ENCODE measurements around the gene PTBP3.

PTBP3 gene

DNA sequence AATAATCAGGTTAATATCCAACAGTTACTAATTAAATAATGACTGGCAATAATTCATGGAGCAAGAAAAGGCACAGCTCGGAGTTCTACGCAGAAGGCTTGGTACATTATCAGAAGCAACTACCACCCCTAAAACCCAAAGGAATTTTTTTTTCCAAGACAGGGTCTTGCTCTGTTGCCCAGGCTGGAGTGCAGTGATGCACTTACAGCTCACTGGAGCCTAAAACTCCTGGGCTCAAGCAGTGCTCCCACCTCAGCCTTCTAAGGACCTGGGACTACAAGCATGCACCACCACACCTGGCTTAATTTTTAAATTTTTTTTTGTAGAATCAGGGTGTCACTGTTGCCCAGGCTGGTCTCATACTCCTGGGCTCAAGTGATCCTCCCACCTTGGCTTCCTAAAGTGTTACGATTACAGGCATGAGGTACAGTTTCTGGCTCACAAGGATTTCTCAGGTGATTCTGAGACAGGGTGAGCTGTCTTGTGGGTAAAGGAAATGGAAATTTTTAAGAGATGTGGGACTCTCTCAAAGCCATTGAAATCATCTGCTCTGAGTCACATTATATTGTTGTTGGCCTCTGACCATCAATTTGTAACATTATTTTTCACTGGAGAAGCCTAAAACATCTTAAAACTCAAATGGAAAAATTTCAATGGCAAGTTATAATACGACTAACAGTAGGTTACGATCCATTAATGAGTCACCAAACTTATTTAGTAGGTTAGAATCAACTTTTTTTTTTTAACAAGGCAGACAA, 26.8 kb upstream of the PTBP3 start:
- DNase-seq, result no peak

DNA sequence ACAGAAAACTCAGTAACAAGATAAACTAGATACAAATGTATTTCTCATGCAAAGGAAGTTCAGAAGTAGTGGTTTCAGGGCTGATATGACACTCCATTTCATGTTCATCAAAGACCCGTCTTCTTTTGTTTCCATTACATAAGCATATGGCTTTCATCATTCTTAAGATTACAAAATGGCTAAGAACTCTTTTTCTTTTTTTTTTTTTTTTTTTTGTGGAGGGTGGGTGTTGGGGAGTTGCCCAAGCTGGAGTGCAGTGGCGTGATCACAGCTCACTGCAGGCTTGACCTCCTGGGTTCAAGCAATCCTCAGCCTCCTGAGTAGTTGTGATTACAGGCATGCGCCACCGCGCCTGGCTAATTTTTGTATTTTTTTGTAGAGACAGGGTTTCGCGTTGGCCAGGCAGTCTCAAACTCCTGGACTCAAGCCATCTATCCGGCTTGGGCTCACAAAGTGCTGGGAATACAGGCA, 22.0 kb upstream of the PTBP3 start:
- DNase-seq, result no peak

DNA sequence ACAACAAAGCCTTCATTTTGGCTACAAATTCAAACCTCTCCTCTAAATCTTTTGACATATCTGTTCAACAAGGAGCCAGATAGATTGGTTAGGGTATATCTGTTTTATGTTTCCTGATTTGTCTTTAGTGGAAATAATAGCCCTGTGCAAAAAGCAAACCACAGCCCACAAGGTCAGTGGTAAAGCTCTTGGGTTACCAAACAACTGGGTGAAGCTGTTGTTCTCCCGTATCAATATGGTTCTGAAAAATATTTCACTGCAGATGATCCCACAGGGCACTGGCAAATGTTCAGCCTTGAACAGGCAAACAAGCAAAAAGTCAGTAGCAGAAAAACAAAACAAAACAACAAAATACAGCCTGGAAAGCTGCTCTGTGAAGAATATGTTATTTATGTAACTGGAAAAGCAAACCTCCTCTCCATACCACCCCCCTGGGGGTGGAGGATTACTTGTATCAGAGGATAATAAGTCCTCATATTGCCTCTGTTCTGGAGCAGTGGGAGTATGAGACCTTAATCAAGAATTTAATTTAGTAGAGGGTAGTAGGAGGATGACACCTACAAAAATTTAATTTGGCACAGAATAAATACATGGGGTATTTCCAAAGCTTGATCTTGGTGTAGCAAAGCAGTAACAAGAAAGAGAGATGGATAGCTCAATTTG, 20.8 kb upstream of the PTBP3 start:
- DNase-seq, result no peak

DNA sequence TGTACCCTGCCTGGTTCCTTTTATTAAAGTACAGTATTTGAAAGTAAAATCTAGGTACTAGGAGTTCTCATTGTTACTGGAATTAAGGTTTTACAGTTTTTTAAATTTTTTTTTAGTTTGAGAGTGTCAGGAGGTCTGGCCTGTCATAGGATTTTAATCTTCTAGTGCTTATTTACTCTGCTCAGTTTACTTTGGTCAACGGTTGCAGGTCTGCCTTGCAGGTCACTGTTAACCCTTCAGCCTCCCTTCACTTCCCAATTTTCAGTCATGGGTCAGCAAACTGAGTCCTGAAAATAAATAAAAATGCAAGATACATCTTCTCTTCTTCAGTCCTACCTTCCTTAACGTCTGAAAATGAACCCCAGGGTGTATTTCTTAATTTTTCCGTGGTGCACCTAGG, 18.8 kb upstream of the PTBP3 start:
- DNase-seq, result no peak

DNA sequence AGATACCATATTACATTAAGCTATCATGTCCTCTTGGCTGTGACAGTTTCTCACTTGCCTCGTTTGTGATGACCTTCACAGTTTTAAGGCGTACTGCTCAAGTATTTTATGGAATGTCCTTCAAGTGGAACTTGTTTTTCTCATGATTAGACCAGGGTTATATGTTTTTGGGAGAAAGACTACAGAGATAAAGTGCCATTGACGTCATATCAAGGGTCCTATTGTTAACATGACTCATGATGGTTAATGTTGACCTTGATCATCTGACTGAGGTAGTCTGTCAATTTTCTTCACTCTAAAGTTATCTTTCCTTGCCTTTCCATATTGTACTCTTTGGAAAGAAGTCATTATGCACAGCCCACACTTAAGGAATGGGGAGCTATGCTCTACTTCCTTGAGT, 17.8 kb upstream of the PTBP3 start:
- DNase-seq, result no peak

DNA sequence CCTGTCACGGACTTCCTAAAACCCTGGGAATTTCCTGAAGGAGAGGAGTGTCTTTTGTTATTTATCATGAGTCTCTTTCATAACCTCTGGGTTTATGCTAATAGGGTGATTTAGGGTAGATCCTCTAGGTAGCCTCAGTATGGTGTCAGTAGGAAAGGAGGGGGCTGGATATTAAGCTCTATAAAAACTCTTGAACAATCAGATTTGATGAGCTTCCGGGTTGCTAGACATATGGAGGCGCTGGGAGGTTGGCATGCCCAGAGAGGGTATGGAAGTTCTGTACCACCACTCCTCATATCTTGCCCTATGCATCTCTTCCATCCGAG, 15.6 kb upstream of the PTBP3 start:
- DNase-seq, result no peak

DNA sequence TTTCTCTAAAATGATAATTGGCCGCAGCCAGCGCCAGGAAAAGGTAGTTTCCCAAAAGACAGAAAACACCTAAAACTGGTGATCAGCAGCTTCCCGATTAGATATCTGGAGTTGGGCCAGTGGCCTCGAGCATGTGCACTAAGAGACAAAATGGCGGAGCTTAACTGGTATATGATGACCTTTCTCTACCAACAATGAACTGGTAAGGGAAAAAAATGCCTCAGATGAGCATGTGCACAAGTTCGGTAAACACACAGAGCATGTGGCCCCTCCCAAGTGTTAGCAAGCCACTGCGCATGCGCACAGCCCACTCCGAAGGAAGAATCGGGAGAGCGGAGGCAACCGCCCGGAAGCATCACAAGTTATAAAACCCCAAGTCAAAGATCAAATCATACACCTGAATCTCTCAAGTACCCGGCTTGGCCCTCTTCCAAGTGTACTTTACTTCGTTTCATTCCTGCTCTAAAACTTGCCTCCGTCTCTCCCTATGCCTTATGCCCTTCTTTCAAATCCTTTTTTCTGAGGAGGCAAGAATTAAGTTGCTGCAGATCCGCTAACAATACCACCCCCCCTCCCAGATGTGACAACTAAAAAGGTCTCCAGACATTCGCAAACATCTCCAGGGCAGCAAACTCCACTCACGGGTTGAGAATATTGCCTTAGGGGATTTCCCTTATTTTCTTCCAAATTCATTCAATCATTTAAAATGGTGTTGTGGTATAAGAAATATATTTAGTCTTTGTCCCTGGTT, 15.0 kb upstream of the PTBP3 start:
- no peak for DNase-seq

GRCh38 chr9:112341730-112342129, 8.3 kb upstream of the PTBP3 start:
- DNase-seq, result no peak

GRCh38 chr9:112339886-112340285, 6.5 kb upstream of the PTBP3 start:
- DNase-seq, result no peak

DNA sequence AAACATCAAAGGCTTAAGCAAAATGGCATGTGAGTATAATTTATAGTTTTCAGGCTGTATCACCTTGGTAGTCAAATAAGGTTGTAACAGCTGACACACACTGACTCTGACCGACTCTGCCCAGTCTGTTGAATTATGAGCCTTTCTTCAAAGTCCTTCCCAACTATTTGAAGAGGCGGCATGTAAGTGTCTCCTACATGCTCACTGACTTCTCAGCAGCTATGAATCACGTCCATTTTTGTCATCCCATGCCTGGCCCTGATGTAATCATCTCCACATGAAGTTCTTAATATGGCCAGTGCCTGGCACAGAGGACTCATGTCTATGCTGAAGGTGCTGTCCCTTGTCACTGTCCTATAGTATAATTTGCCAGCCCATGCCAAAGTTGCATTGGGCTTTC, 5.1 kb upstream of the PTBP3 start:
- DNase-seq, result no peak

DNA sequence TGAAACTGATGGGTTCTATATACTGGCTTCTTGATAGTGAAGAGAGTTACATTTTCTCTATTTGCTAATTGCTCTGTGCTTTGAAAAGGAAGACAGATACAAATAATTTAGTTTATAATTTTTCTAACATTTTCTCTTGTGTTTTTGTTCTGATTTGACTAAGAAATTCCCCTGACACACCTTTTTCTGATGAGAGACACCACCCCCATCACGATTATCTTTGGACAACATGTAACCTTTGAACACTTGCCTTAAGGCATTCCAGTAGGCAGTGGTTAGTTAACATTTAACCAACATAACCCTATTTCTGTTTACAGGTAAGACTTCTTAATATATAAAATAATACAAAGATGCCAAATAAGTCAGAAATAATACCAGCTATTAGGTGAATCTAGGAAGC, 4.1 kb upstream of the PTBP3 start:
- no peak for DNase-seq

GRCh38 chr9:112334432-112334841, 1.0 kb upstream of the PTBP3 start:
- DNase-seq, result no peak

DNA sequence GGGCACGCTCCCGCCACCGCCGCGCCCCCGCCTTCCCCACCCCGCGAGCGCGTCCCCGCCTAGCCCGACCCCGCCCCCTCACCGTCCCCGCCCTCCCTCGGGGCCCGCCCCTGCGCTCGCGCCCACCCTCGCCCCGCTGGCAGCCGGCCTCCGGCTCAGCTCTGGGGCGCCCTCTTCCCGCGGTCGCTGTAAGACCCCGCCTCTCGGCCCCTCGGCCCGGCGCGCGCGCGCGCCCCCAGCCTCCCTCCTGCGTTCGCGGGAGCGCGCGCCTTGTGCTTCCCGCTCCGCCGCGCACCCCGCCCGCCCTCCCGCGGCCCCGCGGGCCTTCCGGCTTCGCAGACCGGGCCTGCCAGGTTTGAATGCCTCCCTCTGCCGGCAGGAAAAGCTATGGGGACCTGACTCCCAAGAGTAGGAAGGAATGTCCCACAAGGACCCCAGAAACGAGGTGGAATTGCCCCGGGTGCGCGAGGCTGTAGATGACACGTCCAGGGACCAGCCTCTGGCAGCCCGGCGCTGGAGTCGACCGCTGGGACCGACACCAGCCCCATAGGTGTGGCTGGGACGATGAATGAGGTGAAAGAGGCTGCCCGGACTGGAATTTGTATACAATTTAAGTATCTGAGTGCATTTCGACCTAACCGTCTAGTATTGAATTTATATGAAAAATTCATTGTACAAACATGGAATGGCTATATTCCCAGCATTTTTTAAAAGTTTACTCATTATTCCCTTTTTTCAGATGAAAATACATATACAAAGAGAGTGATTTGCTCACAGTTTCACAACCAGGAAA, 416 bp upstream of the PTBP3 start:
- no peak for DNase-seq

DNA sequence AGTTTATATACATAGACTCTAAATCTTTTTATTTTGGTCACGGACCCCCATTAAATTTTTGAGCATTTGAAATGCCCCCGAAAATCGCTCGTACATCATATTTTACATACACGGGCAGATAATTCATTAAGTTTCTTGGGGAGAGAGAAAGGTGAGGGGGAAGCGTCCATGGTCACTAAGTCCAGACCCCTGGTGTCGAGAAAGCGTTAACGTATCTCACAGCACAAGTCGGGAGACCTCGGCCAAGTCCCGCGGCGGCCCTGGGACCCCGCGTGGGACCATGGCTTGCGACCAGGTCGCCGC, 794 bp downstream of the PTBP3 start:
- no peak for DNase-seq

- DNase-seq, result no peak
These were observed 1.2 kb downstream of the PTBP3 start for GRCh38 chr9:112332214-112332613.

GRCh38 chr9:112331674-112331952, 1.8 kb downstream of the PTBP3 start:
- no peak for DNase-seq

DNA sequence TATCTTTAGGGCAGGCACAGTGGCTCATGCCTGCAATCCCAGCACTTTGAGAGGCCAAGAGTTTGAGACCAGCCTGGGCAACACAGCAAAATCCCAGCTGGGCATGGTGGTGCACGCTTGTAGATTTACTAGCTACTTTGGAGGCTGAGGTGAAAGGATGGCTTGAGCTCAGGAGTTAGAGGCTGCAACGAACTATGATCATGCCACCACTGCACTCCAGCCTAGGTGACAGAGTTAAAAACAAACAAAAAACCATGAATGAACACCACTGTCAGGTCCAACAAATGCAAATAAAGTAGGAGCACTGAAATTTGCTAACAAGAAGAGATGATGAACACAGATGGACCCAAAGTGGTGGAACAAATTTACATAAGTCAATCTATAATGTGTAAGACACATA, 4.9 kb downstream of the PTBP3 start:
- DNase-seq, result no peak

GRCh38 chr9:112327718-112328450, 5.5 kb downstream of the PTBP3 start:
- no peak for DNase-seq

DNA sequence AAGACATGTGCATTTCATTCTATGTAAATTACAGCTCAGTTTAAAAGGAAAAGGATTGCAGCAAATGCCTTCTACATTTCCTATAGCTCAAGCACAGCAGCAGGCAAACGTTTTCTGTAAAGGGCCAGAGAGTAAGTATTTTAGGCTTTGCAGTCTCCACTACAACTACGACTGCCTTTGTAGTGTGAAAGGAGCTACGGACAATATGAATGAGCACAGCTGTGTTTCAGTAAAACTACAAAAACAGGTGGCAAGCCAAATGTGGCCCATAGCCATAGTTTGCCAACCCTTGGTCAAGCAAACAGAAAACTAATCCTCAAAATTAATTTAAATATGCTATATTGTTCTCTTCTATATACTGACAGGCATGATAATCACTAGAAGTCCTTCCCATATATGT, 7.2 kb downstream of the PTBP3 start:
- DNase-seq, result no peak

DNA sequence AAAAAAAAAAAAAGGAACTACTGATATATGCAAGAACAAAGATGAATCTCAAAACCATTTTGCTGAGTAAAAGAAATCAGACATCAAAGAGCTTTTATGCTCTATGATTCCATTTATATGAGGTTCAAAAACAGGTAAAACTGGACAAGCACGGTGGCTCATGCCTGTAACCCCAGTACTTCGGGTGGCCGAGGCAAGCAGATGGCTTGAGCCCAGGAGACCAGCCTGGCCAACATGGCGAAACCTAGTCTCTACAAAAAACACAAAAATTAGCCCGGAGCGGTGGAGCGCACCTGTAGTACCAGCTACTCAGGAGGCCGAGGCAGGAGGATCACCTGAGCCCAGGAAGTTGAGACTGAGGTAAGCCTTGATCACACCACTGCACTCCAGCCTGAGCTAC, 7.8 kb downstream of the PTBP3 start:
- no peak for DNase-seq

DNA sequence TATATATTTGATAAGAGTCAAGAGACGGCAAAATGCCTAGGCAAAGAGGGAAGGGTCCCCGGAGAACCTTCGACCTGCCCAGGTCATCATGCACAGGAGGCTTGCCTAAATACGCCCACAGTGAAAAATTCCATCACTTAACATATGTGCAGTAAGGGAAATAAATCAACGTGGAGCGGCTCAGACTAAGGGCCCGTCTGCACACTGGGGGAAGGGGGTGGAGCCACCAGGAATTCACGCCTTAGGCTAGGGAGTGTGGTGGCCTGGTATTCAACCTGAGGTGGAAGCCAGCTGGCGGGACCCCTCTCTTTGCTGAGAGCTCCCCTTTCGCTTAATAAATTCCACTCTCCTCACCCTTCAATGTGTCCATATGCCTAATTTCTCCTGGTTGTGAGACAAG, 8.3 kb downstream of the PTBP3 start:
- no peak for DNase-seq

GRCh38 chr9:112323378-112323854, 10.0 kb downstream of the PTBP3 start:
- no peak for DNase-seq
